A673 (cell line): ENCODE measurements around the gene BCL10. TPM values are rescaled to one million over a fixed set of nuclear protein-coding genes. Genes with fewer than 3 reads are reported as not detected.

Experiments
- BruUV-seq: library from RNA; stranded (reverse); fragments of 400-500 nt; replicated peaks from 2 replicates; lab custom pipeline; 2021; lab: Mats Ljungman, UMichigan
- CTCF ChIA-PET: fragments of 300-600 bp; sonication (Branson Sonifier 250); formaldehyde crosslinking; loops from one replicate; lab custom pipeline; 2022; ENCODE audit warnings: antibody characterized with exemption; lab: Charles Lee
- POLR2A ChIA-PET: fragments of 300-600 bp; sonication (Branson Sonifier 250); formaldehyde crosslinking; loops from one replicate; lab custom pipeline; 2022; ENCODE audit warnings: antibody characterized with exemption; ENCODE audit not compliant: low non-redundant PET; lab: Charles Lee
- DNase-seq: peaks from one replicate; pipeline ENCODE4 v3.0.0-alpha.2; 2015; ENCODE audit warnings: low spot score
- H3K27ac ChIP-seq: fragments of 200-600 bp; sonication (generic); 2 replicates; pipeline ENCODE4 v1.5.1; 2016; ENCODE audit warnings: mixed run types, low read depth, mild to moderate bottlenecking, mixed read lengths, antibody characterized with exemption, low read length; ENCODE audit not compliant: poor library complexity, severe bottlenecking
- H3K27me3 ChIP-seq: fragments of 200-600 bp; sonication (generic); replicated peaks from 2 replicates; pipeline ENCODE4 v1.6.1; 2017; ENCODE audit warnings: mixed run types, low read depth, mild to moderate bottlenecking, mixed read lengths, antibody characterized with exemption, low read length; ENCODE audit not compliant: insufficient read depth, poor library complexity
- H3K36me3 ChIP-seq: fragments of 200-600 bp; sonication (generic); 2 replicates; pipeline ENCODE4 v1.6.1; 2016; ENCODE audit warnings: mixed run types, mild to moderate bottlenecking, mixed read lengths, antibody characterized with exemption, low read length; ENCODE audit not compliant: insufficient read depth, poor library complexity, severe bottlenecking
- H3K4me1 ChIP-seq: fragments of 200-600 bp; sonication (generic); 2 replicates; pipeline ENCODE4 v1.6.1; 2017; ENCODE audit warnings: mixed run types, mild to moderate bottlenecking, mixed read lengths, antibody characterized with exemption, low read length; ENCODE audit not compliant: insufficient read depth, poor library complexity, severe bottlenecking
- H3K4me3 ChIP-seq: fragments of 200-600 bp; sonication (generic); 2 replicates; pipeline ENCODE4 v1.5.1; 2016; ENCODE audit warnings: low read depth, mixed run types, mild to moderate bottlenecking, mixed read lengths, low read length; ENCODE audit not compliant: poor library complexity, severe bottlenecking
- H3K9me3 ChIP-seq: fragments of 200-600 bp; sonication (generic); 2 replicates; pipeline ENCODE4 v1.6.1; 2016; ENCODE audit warnings: mixed run types, low read depth, mild to moderate bottlenecking, mixed read lengths, antibody characterized with exemption, low read length; ENCODE audit not compliant: poor library complexity, severe bottlenecking
- CTCF ChIP-seq: fragments of 300-800, 200-600 bp; sonication (generic); conservative IDR thresholded peaks from 2 replicates; pipeline ENCODE4 v1.5.1; 2017; ENCODE audit warnings: low read depth, mild to moderate bottlenecking, antibody characterized with exemption, low read length, moderate library complexity, mixed read lengths
- EZH2 ChIP-seq: fragments of 200-600 bp; sonication (generic); IDR thresholded peaks from 2 replicates; pipeline ENCODE4 v1.6.1; 2017; ENCODE audit warnings: borderline replicate concordance, low read depth, mild to moderate bottlenecking, mixed read lengths, antibody characterized with exemption, low read length; ENCODE audit not compliant: poor library complexity, severe bottlenecking
- intact Hi-C: fragments of 100-400 bp; cut with micrococcal nuclease; formaldehyde crosslinking; loops from one replicate; pipeline ENCODE4 v1.10.0; 2022; ENCODE audit not compliant: unreplicated experiment
- total RNA-seq: library from RNA; stranded (reverse); gene quantifications from 2 replicates; pipeline ENCODE4 v1.2.3, GENCODE V29; 2021

BCL10 gene
- total RNA-seq, 1 experiment from 2014 or later: 20.9 TPM

DNA sequence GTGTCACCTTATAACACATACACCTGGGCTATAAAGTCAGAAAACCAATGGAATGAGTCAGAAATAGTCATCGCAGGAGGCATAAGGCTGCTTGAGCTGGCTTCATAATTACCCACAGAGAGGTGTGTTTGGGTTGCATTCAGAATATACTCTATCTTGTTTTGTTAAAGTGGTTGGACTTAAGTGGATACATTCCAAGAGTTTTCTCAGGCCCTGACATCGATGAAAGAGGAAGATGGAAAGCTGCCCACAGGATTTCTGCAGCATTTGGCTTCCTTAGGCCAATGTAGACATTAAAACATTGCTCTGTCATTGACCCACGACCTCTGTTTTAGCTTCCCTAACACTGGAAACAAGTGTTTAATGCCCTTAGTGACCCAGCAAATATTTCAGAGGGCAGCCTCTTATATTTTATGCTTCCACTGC, 18.6 kb upstream of the BCL10 start:
- TF ChIP-seq EZH2 (no peak), CTCF (no peak)
- POLR2A ChIA-PET: no interaction called here
- H3K36me3 ChIP-seq: no peaks in the 10 kb centered on the region
- CTCF ChIA-PET: no interaction called here
- no peak for DNase-seq
- H3K27me3 ChIP-seq: no peaks in the 10 kb centered on the region
- no TSS peak for BruUV-seq
- H3K27ac ChIP-seq: no peak overlapping the region
- H3K4me3 ChIP-seq: no peak overlapping the region
- H3K4me1 ChIP-seq: peaks cover 19% of the 10 kb centered on the region
- intact Hi-C loops: no loop called here
- H3K9me3 ChIP-seq: no peaks in the 10 kb centered on the region

- Histone ChIP-seq H3K9me3 (no peaks in the 10 kb centered on the region), H3K4me3 (no peak overlapping the region), H3K4me1 (no peaks in the 10 kb centered on the region), H3K36me3 (no peaks in the 10 kb centered on the region), H3K27ac (no peak overlapping the region), H3K27me3 (no peaks in the 10 kb centered on the region)
- DNase-seq: no peak
- ChIA-PET POLR2A (no interaction called here), CTCF (no interaction called here)
- BruUV-seq: no TSS peak
- no peak for TF ChIP-seq EZH2
- no peak for TF ChIP-seq CTCF
- intact Hi-C loops: no loop called here
These were observed 14.4 kb upstream of the BCL10 start for GRCh38 chr1:85290826-85291225.

- intact Hi-C loops: no loop called here
- DNase-seq: no peak
- H3K4me3 ChIP-seq: no peak overlapping the region
- ChIA-PET CTCF (no interaction called here), POLR2A (no interaction called here)
- no peaks in the 10 kb centered on the region for H3K27me3 ChIP-seq
- no TSS peak for BruUV-seq
- TF ChIP-seq EZH2 (no peak), CTCF (no peak)
- H3K4me1 ChIP-seq: no peaks in the 10 kb centered on the region
- no peaks in the 10 kb centered on the region for H3K9me3 ChIP-seq
- H3K27ac ChIP-seq: no peak overlapping the region
- no peaks in the 10 kb centered on the region for H3K36me3 ChIP-seq
These were observed 13.5 kb upstream of the BCL10 start for GRCh38 chr1:85289848-85290335.
